SK-N-SH (cell line): Measurements from ENCODE around the gene SGF29. TPM values are rescaled to one million over a fixed set of nuclear protein-coding genes. Genes with fewer than 3 reads are reported as not detected.
A peak's percentile ranks its signal among the peaks of the same experiment; 100 is the strongest.

Experiments
- CTCF ChIA-PET: fragments of 300-600, 350-600 bp; formaldehyde crosslinking; extraction: SDS; loops from one replicate; lab custom pipeline; 2021; lab: Yijun Ruan, JAX
- POLR2A ChIA-PET: fragments of 350-600 bp; sonication (Branson Sonifier 250); formaldehyde crosslinking; extraction: SDS; loops from one replicate; lab custom pipeline; 2020; ENCODE audit warnings: antibody characterized with exemption, inconsistent platforms; lab: Yijun Ruan, JAX
- DNase-seq: peaks from one replicate; pipeline ENCODE4 v3.0.0; 2012
- H2AFZ ChIP-seq: fragments of 200-600 bp; sonication (generic); 2 replicates; pipeline ENCODE4 v1.8.1; 2016; ENCODE audit warnings: antibody characterized with exemption, mild to moderate bottlenecking, low read depth
- H3F3A ChIP-seq: fragments of 200-600 bp; sonication (generic); replicated peaks from 2 replicates; pipeline ENCODE3; 2016; ENCODE audit warnings: antibody characterized with exemption, mild to moderate bottlenecking; ENCODE audit not compliant: insufficient read depth
- H3K27ac ChIP-seq, 2 experiments: fragments of 200-500 bp in 1 of 2; fragments of 200-600 bp in 1 of 2; sonication (Bioruptor generic) in 1 of 2; sonication (generic), shearing (Covaris generic) in 1 of 2; 2 replicates each; pipeline versions ENCODE4 v1.5.1 to v1.6.1; 2014 to 2016; ENCODE audit warnings: low read depth in 2 of 2, inconsistent platforms in 1 of 2, low read length in 1 of 2, mild to moderate bottlenecking in 1 of 2, mixed read lengths in 1 of 2
- H3K27me3 ChIP-seq: fragments of 200-600 bp; sonication (generic), shearing (Covaris generic); 2 replicates; pipeline ENCODE4 v1.6.1; 2016; ENCODE audit warnings: mixed run types; ENCODE audit not compliant: insufficient read depth
- H3K36me3 ChIP-seq, 2 experiments: fragments of 200-500 bp in 1 of 2; fragments of 200-600 bp in 1 of 2; sonication (Bioruptor generic) in 1 of 2; sonication (generic) in 1 of 2; replicated peaks in 1 of 2; 2 replicates each; pipeline versions ENCODE3 to v1.5.1; 2014 to 2016; ENCODE audit warnings: low read length in 1 of 2, mild to moderate bottlenecking in 1 of 2; ENCODE audit not compliant: insufficient read depth in 2 of 2, control insufficient read depth in 1 of 2
- H3K4me1 ChIP-seq, 2 experiments: fragments of 200-500 bp in 1 of 2; fragments of 200-600 bp in 1 of 2; sonication (Bioruptor generic) in 1 of 2; sonication (generic), shearing (Covaris generic) in 1 of 2; 2 replicates each; pipeline versions ENCODE4 v1.5.1 to v1.6.1; 2014 to 2016; ENCODE audit warnings: low read depth in 1 of 2, low read length in 1 of 2, mixed run types in 1 of 2; ENCODE audit not compliant: insufficient read depth in 2 of 2, control insufficient read depth in 1 of 2
- H3K4me2 ChIP-seq: fragments of 200-600 bp; sonication (generic), shearing (Covaris generic); 2 replicates; pipeline ENCODE4 v1.6.1; 2017; ENCODE audit warnings: mixed run types
- H3K4me3 ChIP-seq, 2 experiments: fragments of 200-500 bp in 1 of 2; fragments of 200-600 bp in 1 of 2; sonication (Bioruptor generic) in 1 of 2; sonication (generic), shearing (Covaris generic) in 1 of 2; 2 replicates each; pipeline versions ENCODE4 v1.5.1 to v1.8.1; 2014 to 2016; ENCODE audit warnings: low read depth in 2 of 2, inconsistent platforms in 1 of 2, low read length in 1 of 2, mild to moderate bottlenecking in 1 of 2, mixed read lengths in 1 of 2, moderate library complexity in 1 of 2
- H3K79me2 ChIP-seq: fragments of 200-600 bp; sonication (generic); 2 replicates; pipeline ENCODE4 v1.8.1; 2017; ENCODE audit warnings: mild to moderate bottlenecking; ENCODE audit not compliant: insufficient read depth
- H3K9ac ChIP-seq: fragments of 200-600 bp; sonication (generic); 2 replicates; pipeline ENCODE4 v1.6.1; 2017; ENCODE audit warnings: mixed run types
- H3K9me2 ChIP-seq: fragments of 200-600 bp; sonication (generic); 2 replicates; pipeline ENCODE4 v1.6.1; 2017; ENCODE audit warnings: mixed run types
- H3K9me3 ChIP-seq: fragments of 200-600 bp; sonication (generic); 2 replicates; pipeline ENCODE4 v1.6.1; 2017; ENCODE audit warnings: mixed run types, mild to moderate bottlenecking, moderate library complexity
- H4K20me1 ChIP-seq: fragments of 200-600 bp; sonication (generic); 2 replicates; pipeline ENCODE4 v1.6.1; 2017; ENCODE audit warnings: mild to moderate bottlenecking, mixed run types; ENCODE audit not compliant: insufficient read depth
- CHD2 ChIP-seq: fragments of 150-350 bp; IDR thresholded peaks from 2 replicates; pipeline ENCODE4 v1.6.1; 2018; ENCODE audit warnings: low read length; ENCODE audit not compliant: partially characterized antibody
- ELF1 ChIP-seq: IDR thresholded peaks from 2 replicates; pipeline ENCODE4 v1.4.0; 2012
- FOXJ3 ChIP-seq: sonication (generic); formaldehyde crosslinking; IDR thresholded peaks from 2 replicates; pipeline ENCODE4 v1.5.1; 2020; ENCODE audit warnings: mild to moderate bottlenecking, missing genetic modification reagents
- GABPA ChIP-seq: IDR thresholded peaks from 2 replicates; pipeline ENCODE4 v1.4.0; 2012; ENCODE audit warnings: low read depth, mild to moderate bottlenecking
- MAX ChIP-seq: IDR thresholded peaks from 2 replicates; pipeline ENCODE4 v1.4.0; 2012; ENCODE audit warnings: low read depth
- MXI1 ChIP-seq: IDR thresholded peaks from 2 replicates; pipeline ENCODE4 v1.6.1; 2012; ENCODE audit warnings: mild to moderate bottlenecking, low read depth, low read length, improper control_type of control experiment
- NFIC ChIP-seq: IDR thresholded peaks from 2 replicates; pipeline ENCODE4 v1.4.0; 2012; ENCODE audit warnings: borderline replicate concordance
- NRF1 ChIP-seq: IDR thresholded peaks from 2 replicates; pipeline ENCODE4 v1.6.1; 2012; ENCODE audit warnings: low read depth, mild to moderate bottlenecking, low read length
- PBX3 ChIP-seq: IDR thresholded peaks from 2 replicates; pipeline ENCODE4; 2012
- POLR2AphosphoS5 ChIP-seq: IDR thresholded peaks from 2 replicates; pipeline ENCODE4 v1.6.1; 2012; ENCODE audit warnings: low read depth, low read length
- RAD21 ChIP-seq: IDR thresholded peaks from 2 replicates; pipeline ENCODE4 v1.6.1; 2012; ENCODE audit warnings: mild to moderate bottlenecking, low read length
- RFX5 ChIP-seq: IDR thresholded peaks from 2 replicates; pipeline ENCODE4 v1.6.1; 2012; ENCODE audit warnings: mild to moderate bottlenecking, improper control_type of control experiment, low read length
- RXRA ChIP-seq: IDR thresholded peaks from 2 replicates; pipeline ENCODE4 v1.4.0; 2012; ENCODE audit warnings: low read depth, mild to moderate bottlenecking, borderline replicate concordance
- SIN3A ChIP-seq: IDR thresholded peaks from 2 replicates; pipeline ENCODE4 v1.6.1; 2012; ENCODE audit warnings: low read depth, mild to moderate bottlenecking, low read length, moderate library complexity, borderline replicate concordance
- TAF1 ChIP-seq: IDR thresholded peaks from 2 replicates; pipeline ENCODE4 v1.6.1; 2012; ENCODE audit warnings: low read depth, mild to moderate bottlenecking, low read length, moderate library complexity, borderline replicate concordance
- TCF12 ChIP-seq: IDR thresholded peaks from 2 replicates; pipeline ENCODE4 v1.4.0; 2012
- TEAD4 ChIP-seq: IDR thresholded peaks from 2 replicates; pipeline ENCODE4 v1.4.0; 2012; ENCODE audit warnings: mild to moderate bottlenecking, borderline replicate concordance; ENCODE audit not compliant: insufficient read depth
- YY1 ChIP-seq: IDR thresholded peaks from 2 replicates; pipeline ENCODE4 v1.4.0; 2012; ENCODE audit warnings: low read depth, mild to moderate bottlenecking
- WGBS: methylation state at CpG from one replicate; pipeline ENCODE4 v1.1.6; 2017; ENCODE audit warnings: low lambda C conversion rate; 5-methylcytosine and 5-hydroxymethylcytosine counted together
- polyA plus RNA-seq, 3 experiments: library from polyadenylated mRNA; depleted of rRNA; stranded (reverse); fragments of >200 nt; gene quantifications; 2 replicates each; pipeline ENCODE4 v1.2.3, GENCODE V29; 2012
- TF ChIP-seq, protein P1 (sequence below): IDR thresholded peaks from 2 replicates; pipeline ENCODE4 v1.4.0; 2012; ENCODE audit warnings: low read depth, borderline replicate concordance
- TF ChIP-seq, protein P2 (sequence below): fragments of 200-600 bp; sonication (generic); IDR thresholded peaks from 2 replicates; pipeline ENCODE4 v1.6.1; 2017; ENCODE audit warnings: antibody characterized with exemption, mild to moderate bottlenecking, moderate library complexity
- TF ChIP-seq, protein P3 (sequence below): IDR thresholded peaks from 2 replicates; pipeline ENCODE4 v1.4.0; 2012; ENCODE audit warnings: low read depth, borderline replicate concordance

Gene SGF29
- polyA plus RNA-seq (2012; rRNA removed) = 3.3 and 4.6 TPM in 2 replicates
- 1.6 and 2.5 TPM in 2 replicates for polyA plus RNA-seq (2012; cell fraction: cytosol; rRNA removed)
- polyA plus RNA-seq (2012; cell fraction: nucleus; rRNA removed) = 8.7 and 20.3 TPM in 2 replicates

GRCh38 chr16:28553776-28554633, at the start of gene SGF29:
TSS of gene SGF29 (plus strand) at chr16:28553920. CDS start at chr16:28581070, 27,150 bp downstream.
- Histone ChIP-seq H3K79me2 (peaks cover 13% of the 10 kb centered on the region), H3K9ac (peak within 1 kb of the TSS; percentile 90), H3K4me3 (peak within 1 kb of the TSS; percentile 55 to 86), H2AFZ (peak within 1 kb of the TSS; percentile 92), H3K36me3 (peaks cover 0 to 6% of the 10 kb centered on the region in 2 experiments), H3K27ac (peak within 1 kb of the TSS; percentile 94 to 95), H3F3A (peaks cover 3% of the 10 kb centered on the region), H3K4me2 (peak within 1 kb of the TSS; percentile 77), H3K9me2 (no peaks in the 10 kb centered on the region), H3K4me1 (peaks cover 0 to 3% of the 10 kb centered on the region in 2 experiments; a peak in 2 of 4 replicates), H3K27me3 (no peaks in the 10 kb centered on the region), H4K20me1 (no peaks in the 10 kb centered on the region), H3K9me3 (no peaks in the 10 kb centered on the region)
- CTCF ChIA-PET = interaction anchor here (1.1 kb wide), 1 partner anchor 10 kb away, joined by 3 read pairs; no protein-coding TSS in a partner anchor
- 5% methylated on average over 47 of the region's 88 CpGs for WGBS
- TF ChIP-seq TCF12 (no peak; the same call in 1 of the 2 replicates), GABPA (no peak), MXI1 (peak; percentile 82), MAX (peak; percentile 96), SIN3A (no peak), PBX3 (0 out of 2 replicates have a peak, but pooled peaks have one; percentile 22), NFIC (no peak), CHD2 (peak; percentile 4), FOXJ3 (CRISPR knock-in tag) (no peak), YY1 (no peak), ELF1 (0 out of 2 replicates have a peak, but pooled peaks have one; percentile 24), TEAD4 (no peak), RXRA (no peak), RAD21 (no peak), NRF1 (peak; percentile 65), TAF1 (peak; percentile 44; the same call in 1 of the 2 replicates), RFX5 (no peak), POLR2AphosphoS5 (peak; percentile 98)
- TF ChIP-seq, protein P1, sequence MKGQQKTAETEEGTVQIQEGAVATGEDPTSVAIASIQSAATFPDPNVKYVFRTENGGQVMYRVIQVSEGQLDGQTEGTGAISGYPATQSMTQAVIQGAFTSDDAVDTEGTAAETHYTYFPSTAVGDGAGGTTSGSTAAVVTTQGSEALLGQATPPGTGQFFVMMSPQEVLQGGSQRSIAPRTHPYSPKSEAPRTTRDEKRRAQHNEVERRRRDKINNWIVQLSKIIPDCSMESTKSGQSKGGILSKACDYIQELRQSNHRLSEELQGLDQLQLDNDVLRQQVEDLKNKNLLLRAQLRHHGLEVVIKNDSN = no peak
- TF ChIP-seq, protein P2, sequence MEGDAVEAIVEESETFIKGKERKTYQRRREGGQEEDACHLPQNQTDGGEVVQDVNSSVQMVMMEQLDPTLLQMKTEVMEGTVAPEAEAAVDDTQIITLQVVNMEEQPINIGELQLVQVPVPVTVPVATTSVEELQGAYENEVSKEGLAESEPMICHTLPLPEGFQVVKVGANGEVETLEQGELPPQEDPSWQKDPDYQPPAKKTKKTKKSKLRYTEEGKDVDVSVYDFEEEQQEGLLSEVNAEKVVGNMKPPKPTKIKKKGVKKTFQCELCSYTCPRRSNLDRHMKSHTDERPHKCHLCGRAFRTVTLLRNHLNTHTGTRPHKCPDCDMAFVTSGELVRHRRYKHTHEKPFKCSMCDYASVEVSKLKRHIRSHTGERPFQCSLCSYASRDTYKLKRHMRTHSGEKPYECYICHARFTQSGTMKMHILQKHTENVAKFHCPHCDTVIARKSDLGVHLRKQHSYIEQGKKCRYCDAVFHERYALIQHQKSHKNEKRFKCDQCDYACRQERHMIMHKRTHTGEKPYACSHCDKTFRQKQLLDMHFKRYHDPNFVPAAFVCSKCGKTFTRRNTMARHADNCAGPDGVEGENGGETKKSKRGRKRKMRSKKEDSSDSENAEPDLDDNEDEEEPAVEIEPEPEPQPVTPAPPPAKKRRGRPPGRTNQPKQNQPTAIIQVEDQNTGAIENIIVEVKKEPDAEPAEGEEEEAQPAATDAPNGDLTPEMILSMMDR = peak; percentile 31
- TF ChIP-seq, protein P3, sequence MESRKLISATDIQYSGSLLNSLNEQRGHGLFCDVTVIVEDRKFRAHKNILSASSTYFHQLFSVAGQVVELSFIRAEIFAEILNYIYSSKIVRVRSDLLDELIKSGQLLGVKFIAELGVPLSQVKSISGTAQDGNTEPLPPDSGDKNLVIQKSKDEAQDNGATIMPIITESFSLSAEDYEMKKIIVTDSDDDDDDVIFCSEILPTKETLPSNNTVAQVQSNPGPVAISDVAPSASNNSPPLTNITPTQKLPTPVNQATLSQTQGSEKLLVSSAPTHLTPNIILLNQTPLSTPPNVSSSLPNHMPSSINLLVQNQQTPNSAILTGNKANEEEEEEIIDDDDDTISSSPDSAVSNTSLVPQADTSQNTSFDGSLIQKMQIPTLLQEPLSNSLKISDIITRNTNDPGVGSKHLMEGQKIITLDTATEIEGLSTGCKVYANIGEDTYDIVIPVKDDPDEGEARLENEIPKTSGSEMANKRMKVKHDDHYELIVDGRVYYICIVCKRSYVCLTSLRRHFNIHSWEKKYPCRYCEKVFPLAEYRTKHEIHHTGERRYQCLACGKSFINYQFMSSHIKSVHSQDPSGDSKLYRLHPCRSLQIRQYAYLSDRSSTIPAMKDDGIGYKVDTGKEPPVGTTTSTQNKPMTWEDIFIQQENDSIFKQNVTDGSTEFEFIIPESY = no peak; the same call in 1 of the 2 replicates
- POLR2A ChIA-PET = interaction anchor here (0.7 kb wide), 1 partner anchor 62 kb away, joined by 3 read pairs; the partner anchor contains the start of gene CLN3
- DNase-seq = peak; percentile 99
